Calu3 (cell line): ENCODE results near the gene EIF4A2. TPM values are rescaled to one million over a fixed set of nuclear protein-coding genes. Genes with fewer than 3 reads are reported as not detected.

Source experiments
- BruUV-seq: library from RNA; stranded (reverse); fragments of 400-500 nt; replicated peaks from 2 replicates; lab custom pipeline; 2021; lab: Mats Ljungman, UMichigan
- CTCF ChIA-PET: fragments of 300-600 bp; sonication (Branson Sonifier 250); formaldehyde crosslinking; loops from one replicate; lab custom pipeline; 2022; ENCODE audit warnings: antibody characterized with exemption; lab: Charles Lee
- DNase-seq: peaks from one replicate; pipeline ENCODE4 v3.0.0; 2022
- H3K27ac Mint-ChIP-seq: one replicate; pipeline ENCODE4 v1.8.0; 2022; ENCODE audit warnings: mixed read lengths; ENCODE audit not compliant: unreplicated experiment
- H3K27me3 Mint-ChIP-seq: one replicate; pipeline ENCODE4 v1.8.0; 2022; ENCODE audit warnings: mixed read lengths; ENCODE audit not compliant: unreplicated experiment
- H3K36me3 Mint-ChIP-seq: one replicate; pipeline ENCODE4 v1.8.0; 2022; ENCODE audit warnings: mild to moderate bottlenecking, moderate library complexity, mixed read lengths; ENCODE audit not compliant: insufficient read depth, unreplicated experiment
- H3K4me1 Mint-ChIP-seq: one replicate; pipeline ENCODE4 v1.8.0; 2022; ENCODE audit warnings: mild to moderate bottlenecking, low read depth, mixed read lengths; ENCODE audit not compliant: unreplicated experiment
- H3K4me3 Mint-ChIP-seq: one replicate; pipeline ENCODE4 v1.8.0; 2022; ENCODE audit warnings: mild to moderate bottlenecking, low read depth, moderate library complexity, mixed read lengths; ENCODE audit not compliant: unreplicated experiment
- H3K9me3 Mint-ChIP-seq: one replicate; pipeline ENCODE4 v1.8.0; 2022; ENCODE audit warnings: low read depth, mixed read lengths; ENCODE audit not compliant: unreplicated experiment
- intact Hi-C: fragments of 100-400 bp; cut with micrococcal nuclease; formaldehyde crosslinking; loops from one replicate; pipeline ENCODE4 v1.10.0; 2022; ENCODE audit not compliant: unreplicated experiment
- total RNA-seq: library from RNA; stranded (reverse); gene quantifications from 2 replicates; pipeline ENCODE4 v1.2.3, GENCODE V29; 2022
- TF ChIP-seq, protein P1 (sequence below): fragments of 200-600 bp; IDR thresholded peaks from one replicate; pipeline ENCODE4 v1.8.0; 2022; ENCODE audit warnings: antibody characterized with exemption; ENCODE audit not compliant: unreplicated experiment

EIF4A2 gene
- total RNA-seq, 1 experiment from 2014 or later = 593 TPM

DNA sequence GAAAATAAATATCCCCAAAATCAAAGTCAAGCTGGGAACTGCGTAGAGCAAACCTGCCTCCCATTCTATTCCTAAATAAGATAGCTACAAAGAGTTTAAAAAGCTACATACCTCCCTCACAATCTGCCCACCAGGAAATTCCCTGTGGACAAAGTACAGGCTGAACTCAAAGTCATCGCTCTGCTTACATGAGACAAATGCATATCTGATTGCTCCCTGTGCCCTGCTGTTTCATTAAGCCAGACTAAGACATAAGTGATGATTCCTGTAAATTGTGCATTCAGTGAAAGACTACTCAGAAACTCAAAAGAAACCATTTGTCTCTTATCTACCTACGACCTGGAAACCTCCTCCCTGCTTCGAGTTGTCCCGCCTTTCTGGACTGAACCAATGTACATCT is 28.5 kb upstream of the EIF4A2 start:
- H3K36me3 Mint-ChIP-seq = peaks cover 19% of the 10 kb centered on the region
- TF ChIP-seq, protein P1, sequence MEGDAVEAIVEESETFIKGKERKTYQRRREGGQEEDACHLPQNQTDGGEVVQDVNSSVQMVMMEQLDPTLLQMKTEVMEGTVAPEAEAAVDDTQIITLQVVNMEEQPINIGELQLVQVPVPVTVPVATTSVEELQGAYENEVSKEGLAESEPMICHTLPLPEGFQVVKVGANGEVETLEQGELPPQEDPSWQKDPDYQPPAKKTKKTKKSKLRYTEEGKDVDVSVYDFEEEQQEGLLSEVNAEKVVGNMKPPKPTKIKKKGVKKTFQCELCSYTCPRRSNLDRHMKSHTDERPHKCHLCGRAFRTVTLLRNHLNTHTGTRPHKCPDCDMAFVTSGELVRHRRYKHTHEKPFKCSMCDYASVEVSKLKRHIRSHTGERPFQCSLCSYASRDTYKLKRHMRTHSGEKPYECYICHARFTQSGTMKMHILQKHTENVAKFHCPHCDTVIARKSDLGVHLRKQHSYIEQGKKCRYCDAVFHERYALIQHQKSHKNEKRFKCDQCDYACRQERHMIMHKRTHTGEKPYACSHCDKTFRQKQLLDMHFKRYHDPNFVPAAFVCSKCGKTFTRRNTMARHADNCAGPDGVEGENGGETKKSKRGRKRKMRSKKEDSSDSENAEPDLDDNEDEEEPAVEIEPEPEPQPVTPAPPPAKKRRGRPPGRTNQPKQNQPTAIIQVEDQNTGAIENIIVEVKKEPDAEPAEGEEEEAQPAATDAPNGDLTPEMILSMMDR = no peak
- H3K4me1 Mint-ChIP-seq = peaks cover 43% of the 10 kb centered on the region
- no TSS peak for BruUV-seq
- DNase-seq = no peak
- H3K27ac Mint-ChIP-seq = peak overlapping the region; percentile 53
- intact Hi-C loops = no loop called here
- H3K9me3 Mint-ChIP-seq = no peaks in the 10 kb centered on the region
- peak overlapping the region; percentile 38 for H3K4me3 Mint-ChIP-seq
- CTCF ChIA-PET = no interaction called here
- H3K27me3 Mint-ChIP-seq = no peaks in the 10 kb centered on the region

DNA sequence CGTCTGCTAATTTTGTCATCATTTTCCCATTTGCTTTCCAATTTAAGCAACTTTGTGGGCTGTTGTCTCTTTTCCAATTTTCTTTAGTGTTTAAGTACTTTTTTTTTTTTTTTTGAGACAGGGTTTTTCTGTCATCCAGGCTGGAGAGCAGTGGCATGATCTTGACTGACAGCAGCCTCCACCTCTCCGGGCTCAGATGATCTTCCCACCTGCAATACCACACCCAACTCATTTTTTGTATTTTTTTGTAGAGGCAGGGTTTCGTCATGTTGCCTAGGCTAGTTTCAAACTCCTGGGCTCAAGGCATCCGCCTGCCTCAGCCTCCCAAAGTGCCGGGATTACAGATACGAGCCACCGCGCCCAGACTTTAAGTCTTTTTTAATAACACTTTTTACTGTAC is 26.2 kb upstream of the EIF4A2 start:
- Mint-ChIP-seq H3K4me1 (peaks cover 45% of the 10 kb centered on the region), H3K36me3 (peaks cover 27% of the 10 kb centered on the region), H3K27me3 (no peaks in the 10 kb centered on the region), H3K9me3 (no peaks in the 10 kb centered on the region), H3K4me3 (no peak overlapping the region), H3K27ac (no peak overlapping the region)
- no peak for DNase-seq
- no TSS peak for BruUV-seq
- TF ChIP-seq, protein P1 = no peak
- intact Hi-C loops = no loop called here
- CTCF ChIA-PET = interaction anchor here (0.7 kb wide), 1 partner anchor 1087 kb away, joined by 3 read pairs; no protein-coding TSS in a partner anchor

DNA sequence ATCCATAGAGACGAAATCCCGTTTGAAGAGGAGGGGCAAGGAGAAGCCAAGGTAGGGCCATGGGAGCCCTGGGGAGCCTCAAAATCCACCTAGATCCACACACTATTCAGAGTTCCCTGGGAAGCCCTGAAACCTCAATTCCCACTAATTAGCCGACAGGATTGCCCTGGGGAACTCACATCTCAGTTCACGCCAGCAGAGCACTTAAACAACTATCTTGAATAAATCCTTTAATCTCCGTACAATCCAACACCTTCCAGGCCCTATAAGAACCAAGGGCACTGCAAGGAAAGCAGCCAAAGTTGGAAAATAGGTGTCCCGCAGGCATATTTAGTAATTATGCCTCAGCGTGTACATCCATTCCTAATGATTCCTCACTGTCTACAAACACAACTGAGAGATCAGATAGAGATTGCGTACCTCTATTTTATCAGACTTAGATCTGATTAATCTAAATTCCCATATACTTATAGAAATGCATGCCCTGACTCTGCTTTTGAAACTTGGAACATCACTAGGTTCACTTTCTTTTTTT is 25.6 kb upstream of the EIF4A2 start:
- peaks cover 27% of the 10 kb centered on the region for H3K36me3 Mint-ChIP-seq
- H3K4me1 Mint-ChIP-seq = peaks cover 45% of the 10 kb centered on the region
- intact Hi-C loops = no loop called here
- CTCF ChIA-PET = no interaction called here
- TF ChIP-seq, protein P1 = no peak
- DNase-seq = no peak
- no peak overlapping the region for H3K27ac Mint-ChIP-seq
- no peak overlapping the region for H3K4me3 Mint-ChIP-seq
- BruUV-seq = no TSS peak
- H3K27me3 Mint-ChIP-seq = no peaks in the 10 kb centered on the region
- no peaks in the 10 kb centered on the region for H3K9me3 Mint-ChIP-seq

DNA sequence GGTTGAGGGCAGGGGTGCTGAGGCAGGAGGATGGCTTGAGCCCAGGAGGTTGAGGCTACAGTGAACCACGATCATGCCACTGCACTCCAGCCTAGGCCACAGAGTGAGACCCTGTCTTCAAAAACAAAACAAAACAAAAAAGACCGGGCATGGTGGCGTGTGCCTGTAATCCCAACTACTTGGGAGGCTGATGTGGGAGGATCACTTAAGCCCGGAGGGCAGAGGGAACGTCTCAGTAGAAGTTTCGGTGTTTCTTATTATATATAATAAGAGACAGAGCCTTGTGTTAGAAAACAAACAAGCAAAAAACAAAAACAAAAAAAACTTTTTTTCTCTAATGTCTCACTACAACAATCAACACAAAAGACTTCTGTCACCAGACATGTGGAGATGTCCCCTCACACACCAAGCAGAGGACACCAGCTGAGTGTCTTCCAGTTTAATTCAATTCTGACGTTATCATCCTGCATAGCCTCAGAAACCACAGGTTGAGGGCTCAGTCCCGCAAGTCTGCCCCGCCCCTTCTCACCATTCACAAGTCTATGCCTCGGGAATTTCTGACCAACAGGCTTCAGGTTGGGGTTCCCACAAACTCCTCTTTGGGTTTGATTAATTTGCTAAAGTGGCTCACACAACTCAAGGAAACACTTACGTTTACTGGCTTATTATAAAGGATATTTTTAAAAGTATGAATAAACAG is 24.0 kb upstream of the EIF4A2 start:
- Mint-ChIP-seq H3K27ac (no peak overlapping the region), H3K4me1 (peaks cover 29% of the 10 kb centered on the region), H3K9me3 (no peaks in the 10 kb centered on the region), H3K27me3 (no peaks in the 10 kb centered on the region), H3K4me3 (no peak overlapping the region), H3K36me3 (peaks cover 14% of the 10 kb centered on the region)
- no peak for DNase-seq
- BruUV-seq = no TSS peak
- intact Hi-C loops = no loop called here
- TF ChIP-seq, protein P1 = no peak
- CTCF ChIA-PET = interaction anchor here (0.7 kb wide), 1 partner anchor 183 kb away, joined by 3 read pairs; no protein-coding TSS in a partner anchor
